Measurements from ENCODE around the gene AP1B1. TPM values are rescaled to one million over a fixed set of nuclear protein-coding genes. Genes with fewer than 3 reads are reported as not detected.

Gene AP1B1
- total and polyA plus RNA-seq, 4 donors: 17.6 to 63.4 (median 44.0) TPM

GRCh38 chr22:29335656-29336055 is 52.7 kb downstream of the AP1B1 start:
- H3K4me3 ChIP-seq (ENCODE audit: low read depth in 1 of 3, low read length in 3 of 3): no peak overlapping the region
- peaks cover 5 to 49% (median 38%) of the 10 kb centered on the region in 4 donors for H3K4me1 ChIP-seq (ENCODE audit: control insufficient read depth in 4 of 4, insufficient read depth in 4 of 4, low read length in 3 of 4)
- peak overlapping the region in 1 of 2 donors; percentile 94 for H3K27ac ChIP-seq (ENCODE audit: low read depth in 1 of 2, low read length in 2 of 2)
- no peaks in the 10 kb centered on the region for H3K9me3 ChIP-seq (ENCODE audit: control insufficient read depth in 4 of 4, low read length in 3 of 4)
- 91% methylated on average over 11 of the region's 11 CpGs for WGBS
- no peaks in the 10 kb centered on the region for H3K27me3 ChIP-seq (ENCODE audit: control insufficient read depth in 4 of 4, insufficient read depth in 4 of 4, low read length in 3 of 4)
- no peak for TF ChIP-seq FOXA2 (IDR thresholded peaks at IDR 0.05)
- no peak for TF ChIP-seq JUND (IDR thresholded peaks at IDR 0.05)
- no peak for TF ChIP-seq SP1 (IDR thresholded peaks at IDR 0.05)
- TF ChIP-seq YY1 (IDR thresholded peaks at IDR 0.05): no peak
- TF ChIP-seq REST (IDR thresholded peaks at IDR 0.05): no peak
- no peak for TF ChIP-seq EGR1 (IDR thresholded peaks at IDR 0.05; ENCODE audit: low read depth in 2 of 2)
- TF ChIP-seq GABPA (IDR thresholded peaks at IDR 0.05 in 1 of 2, conservative IDR thresholded peaks at IDR 0.05 in 1 of 2): no peak
- no peak for TF ChIP-seq HNF4A (conservative IDR thresholded peaks at IDR 0.05)
- TF ChIP-seq MAX (IDR thresholded peaks at IDR 0.05): no peak
- TF ChIP-seq NR2F2 (IDR thresholded peaks at IDR 0.05): no peak
- TF ChIP-seq RXRA (IDR thresholded peaks at IDR 0.05): no peak
- TF ChIP-seq ATF3 (IDR thresholded peaks at IDR 0.05): no peak
- no peak for TF ChIP-seq ZBTB33 (IDR thresholded peaks at IDR 0.05)
- TF ChIP-seq CTCF (IDR thresholded peaks at IDR 0.05; ENCODE audit: low read depth, low read length, missing input control): no peak
- no peak for TF ChIP-seq RAD21 (IDR thresholded peaks at IDR 0.05)
- TF ChIP-seq TAF1 (conservative IDR thresholded peaks at IDR 0.05): no peak
- TF ChIP-seq HNF4G (IDR thresholded peaks at IDR 0.05): no peak
- TF ChIP-seq FOXA1 (IDR thresholded peaks at IDR 0.05): no peak
- peaks cover 7 to 33% (median 12%) of the 10 kb centered on the region in 4 donors for H3K36me3 ChIP-seq (ENCODE audit: control insufficient read depth in 4 of 4, insufficient read depth in 3 of 4, low read depth in 1 of 4, low read length in 3 of 4)
- no peak overlapping the region for H3K9ac ChIP-seq (ENCODE audit: low read depth in 1 of 2, low read length in 2 of 2)
- DNase-seq (ENCODE audit: low spot score): no peak
